Coronary artery (tissue), 2 donors: ENCODE results near the gene IREB2.

Source experiments
- DNase-seq: peaks from one replicate; pipeline ENCODE4 v3.0.0-alpha.2; 2017; ENCODE audit warnings: low spot score
- H3K27ac ChIP-seq, 2 donors: fragments of 200-600 bp; sonication (generic); one replicate each; pipeline ENCODE4 v1.5.1; 2016 to 2019
- H3K4me3 ChIP-seq: fragments of 200-600 bp; sonication (generic); 2 replicates; pipeline ENCODE4 v1.5.1; 2016; ENCODE audit warnings: mild to moderate bottlenecking, moderate library complexity
- TF ChIP-seq, protein P1 (sequence below): fragments of 200-600 bp; sonication (generic); IDR thresholded peaks from one replicate; pipeline ENCODE4 v1.5.1; 2019; ENCODE audit warnings: antibody characterized with exemption

The IREB2 gene, protein sequence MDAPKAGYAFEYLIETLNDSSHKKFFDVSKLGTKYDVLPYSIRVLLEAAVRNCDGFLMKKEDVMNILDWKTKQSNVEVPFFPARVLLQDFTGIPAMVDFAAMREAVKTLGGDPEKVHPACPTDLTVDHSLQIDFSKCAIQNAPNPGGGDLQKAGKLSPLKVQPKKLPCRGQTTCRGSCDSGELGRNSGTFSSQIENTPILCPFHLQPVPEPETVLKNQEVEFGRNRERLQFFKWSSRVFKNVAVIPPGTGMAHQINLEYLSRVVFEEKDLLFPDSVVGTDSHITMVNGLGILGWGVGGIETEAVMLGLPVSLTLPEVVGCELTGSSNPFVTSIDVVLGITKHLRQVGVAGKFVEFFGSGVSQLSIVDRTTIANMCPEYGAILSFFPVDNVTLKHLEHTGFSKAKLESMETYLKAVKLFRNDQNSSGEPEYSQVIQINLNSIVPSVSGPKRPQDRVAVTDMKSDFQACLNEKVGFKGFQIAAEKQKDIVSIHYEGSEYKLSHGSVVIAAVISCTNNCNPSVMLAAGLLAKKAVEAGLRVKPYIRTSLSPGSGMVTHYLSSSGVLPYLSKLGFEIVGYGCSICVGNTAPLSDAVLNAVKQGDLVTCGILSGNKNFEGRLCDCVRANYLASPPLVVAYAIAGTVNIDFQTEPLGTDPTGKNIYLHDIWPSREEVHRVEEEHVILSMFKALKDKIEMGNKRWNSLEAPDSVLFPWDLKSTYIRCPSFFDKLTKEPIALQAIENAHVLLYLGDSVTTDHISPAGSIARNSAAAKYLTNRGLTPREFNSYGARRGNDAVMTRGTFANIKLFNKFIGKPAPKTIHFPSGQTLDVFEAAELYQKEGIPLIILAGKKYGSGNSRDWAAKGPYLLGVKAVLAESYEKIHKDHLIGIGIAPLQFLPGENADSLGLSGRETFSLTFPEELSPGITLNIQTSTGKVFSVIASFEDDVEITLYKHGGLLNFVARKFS

DNA sequence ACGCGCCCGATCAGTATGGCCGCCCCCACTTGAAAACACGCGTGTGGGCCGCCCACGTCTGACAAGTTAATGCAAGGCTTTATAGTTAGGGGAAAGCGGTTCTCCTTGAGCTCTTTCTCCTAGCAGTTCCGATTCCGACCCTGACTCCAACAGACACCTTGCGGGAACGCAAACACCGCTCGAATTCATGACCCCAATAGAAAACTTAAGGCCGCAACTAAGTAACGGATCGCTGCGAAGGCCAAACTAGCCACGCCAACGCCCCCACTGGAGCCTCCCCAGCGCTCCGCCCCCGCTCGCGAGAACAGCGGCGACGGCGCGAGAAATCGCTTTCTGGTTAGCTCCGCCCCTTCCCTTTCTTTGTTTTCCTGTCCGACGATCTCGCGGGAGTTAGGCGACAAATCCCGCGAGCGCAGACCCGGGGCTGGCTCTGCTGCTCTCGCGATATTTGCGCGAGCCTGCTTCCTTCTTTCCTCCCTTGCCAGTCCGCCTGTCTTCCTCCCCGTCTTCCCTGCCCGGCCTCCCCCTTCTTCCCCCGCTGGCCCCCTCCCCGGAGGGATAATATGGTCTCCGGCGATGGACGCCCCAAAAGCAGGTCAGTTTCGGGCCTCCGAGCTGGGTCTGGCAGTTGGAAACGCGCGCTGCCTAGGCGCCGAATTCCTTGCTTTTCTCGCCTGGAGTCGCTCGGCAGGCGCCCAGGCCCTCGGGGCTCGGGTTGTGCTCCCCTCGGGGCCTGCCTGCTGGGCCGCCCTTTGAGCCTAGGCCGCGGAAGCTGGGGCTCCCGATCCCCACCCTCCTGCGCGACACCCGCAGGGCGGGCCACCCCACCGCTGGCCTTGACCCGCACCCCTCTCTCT is at the start of gene IREB2:
Gene IREB2, plus strand, starts transcription at position 455 of the 857 bp plus-strand sequence. Its CDS starts 122 bp downstream, at position 577.
- TF ChIP-seq, protein P1, sequence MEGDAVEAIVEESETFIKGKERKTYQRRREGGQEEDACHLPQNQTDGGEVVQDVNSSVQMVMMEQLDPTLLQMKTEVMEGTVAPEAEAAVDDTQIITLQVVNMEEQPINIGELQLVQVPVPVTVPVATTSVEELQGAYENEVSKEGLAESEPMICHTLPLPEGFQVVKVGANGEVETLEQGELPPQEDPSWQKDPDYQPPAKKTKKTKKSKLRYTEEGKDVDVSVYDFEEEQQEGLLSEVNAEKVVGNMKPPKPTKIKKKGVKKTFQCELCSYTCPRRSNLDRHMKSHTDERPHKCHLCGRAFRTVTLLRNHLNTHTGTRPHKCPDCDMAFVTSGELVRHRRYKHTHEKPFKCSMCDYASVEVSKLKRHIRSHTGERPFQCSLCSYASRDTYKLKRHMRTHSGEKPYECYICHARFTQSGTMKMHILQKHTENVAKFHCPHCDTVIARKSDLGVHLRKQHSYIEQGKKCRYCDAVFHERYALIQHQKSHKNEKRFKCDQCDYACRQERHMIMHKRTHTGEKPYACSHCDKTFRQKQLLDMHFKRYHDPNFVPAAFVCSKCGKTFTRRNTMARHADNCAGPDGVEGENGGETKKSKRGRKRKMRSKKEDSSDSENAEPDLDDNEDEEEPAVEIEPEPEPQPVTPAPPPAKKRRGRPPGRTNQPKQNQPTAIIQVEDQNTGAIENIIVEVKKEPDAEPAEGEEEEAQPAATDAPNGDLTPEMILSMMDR = no peak
- peak; percentile 99 for DNase-seq
- Histone ChIP-seq H3K4me3 (peak within 1 kb of the TSS; percentile 99), H3K27ac (peak within 1 kb of the TSS; percentile 97 to 98)

GRCh38 chr15:78388865-78389264 is 49.2 kb upstream of the IREB2 start:
- TF ChIP-seq, protein P1 = no peak
- no peak overlapping the region for H3K27ac ChIP-seq
- DNase-seq = no peak
- no peak overlapping the region for H3K4me3 ChIP-seq

DNA sequence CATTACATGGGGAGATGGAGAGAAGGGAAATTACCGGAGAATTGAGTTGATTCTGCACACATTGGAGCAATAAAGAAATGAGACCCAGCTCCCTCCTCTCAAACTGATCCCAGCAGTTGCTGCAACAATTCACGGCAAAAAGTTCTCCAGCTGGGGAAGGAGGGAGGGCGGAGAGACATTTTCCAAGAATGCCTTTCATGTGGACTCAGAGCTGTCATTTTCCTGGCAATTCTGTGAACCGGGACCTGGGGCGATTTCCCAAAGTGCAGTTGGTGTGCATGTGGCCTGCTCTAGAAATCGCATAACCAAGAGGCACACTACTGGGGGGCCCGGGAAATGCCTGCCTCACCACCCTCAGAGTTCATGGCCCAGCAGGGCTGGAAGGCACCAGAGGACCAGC is 48.7 kb upstream of the IREB2 start:
- TF ChIP-seq, protein P1 = no peak
- Histone ChIP-seq H3K27ac (no peak overlapping the region), H3K4me3 (no peak overlapping the region)
- no peak for DNase-seq

GRCh38 chr15:78389738-78390137 is 48.3 kb upstream of the IREB2 start:
- DNase-seq = no peak
- TF ChIP-seq, protein P1 = no peak
- no peak overlapping the region for H3K27ac ChIP-seq
- no peak overlapping the region for H3K4me3 ChIP-seq

GRCh38 chr15:78390242-78390641 is 47.8 kb upstream of the IREB2 start:
- Histone ChIP-seq H3K27ac (no peak overlapping the region), H3K4me3 (no peak overlapping the region)
- TF ChIP-seq, protein P1 = no peak
- no peak for DNase-seq

DNA sequence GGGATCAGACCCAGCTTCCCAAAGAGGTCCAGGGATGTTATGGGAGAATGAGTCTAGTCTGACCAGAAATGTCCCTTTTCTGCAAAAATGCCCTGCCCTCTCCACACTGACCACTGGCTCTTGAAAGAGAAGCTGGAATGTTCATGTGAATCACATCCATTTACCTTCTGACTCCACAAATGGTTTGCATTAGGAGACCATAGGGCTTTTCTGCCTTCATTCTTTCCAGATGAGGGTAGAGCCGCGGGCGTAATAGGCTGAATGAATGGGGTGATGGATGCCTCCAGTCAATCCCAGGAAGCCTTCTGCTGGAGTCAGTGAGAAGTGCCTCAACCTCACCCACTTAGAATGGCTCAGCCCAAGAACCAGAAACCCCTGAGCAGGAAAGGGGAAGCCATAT is 47.2 kb upstream of the IREB2 start:
- H3K27ac ChIP-seq = no peak overlapping the region
- TF ChIP-seq, protein P1 = no peak
- no peak overlapping the region for H3K4me3 ChIP-seq
- DNase-seq = no peak
